Measurements from ENCODE around the gene ACSM3. TPM values are rescaled to one million over a fixed set of nuclear protein-coding genes. Genes with fewer than 3 reads are reported as not detected.

The ACSM3 gene
- total RNA-seq, 1 donor from 2014 or later: 0.94 TPM

DNA sequence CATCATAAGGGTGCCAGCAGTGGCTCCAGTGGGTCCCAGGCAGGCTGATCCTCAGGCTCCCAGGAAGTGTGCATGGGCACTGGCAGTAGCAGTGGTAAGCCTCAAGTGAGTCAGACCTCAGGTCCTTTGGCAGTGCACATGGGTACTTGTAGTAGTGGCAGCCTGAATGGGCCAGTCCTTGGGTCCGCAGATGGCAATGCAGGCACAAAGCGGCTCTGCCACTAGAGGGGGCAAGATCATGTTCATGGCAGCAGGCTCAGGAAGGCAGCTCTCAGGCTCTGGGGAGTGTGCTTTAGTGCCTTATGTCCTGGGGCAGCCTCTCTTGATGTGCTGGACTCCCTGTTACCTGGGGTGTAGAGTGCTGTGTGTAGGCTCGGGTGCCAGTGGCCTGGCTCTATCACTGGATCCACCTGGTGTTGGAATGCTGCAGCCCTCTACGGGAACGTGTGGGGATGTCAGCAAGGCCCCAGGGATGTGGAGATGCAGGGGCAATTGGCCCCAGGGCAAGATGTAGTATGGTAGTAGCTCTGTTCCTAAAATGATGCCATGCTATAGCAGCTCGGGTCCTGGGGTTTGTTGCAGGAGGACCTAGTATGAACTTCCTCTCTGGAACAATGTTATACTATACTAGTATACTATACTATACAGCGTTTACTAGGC, 11.0 kb downstream of the ACSM3 start:
- no peak for DNase-seq (ENCODE audit: extremely low spot score, unreplicated experiment)

DNA sequence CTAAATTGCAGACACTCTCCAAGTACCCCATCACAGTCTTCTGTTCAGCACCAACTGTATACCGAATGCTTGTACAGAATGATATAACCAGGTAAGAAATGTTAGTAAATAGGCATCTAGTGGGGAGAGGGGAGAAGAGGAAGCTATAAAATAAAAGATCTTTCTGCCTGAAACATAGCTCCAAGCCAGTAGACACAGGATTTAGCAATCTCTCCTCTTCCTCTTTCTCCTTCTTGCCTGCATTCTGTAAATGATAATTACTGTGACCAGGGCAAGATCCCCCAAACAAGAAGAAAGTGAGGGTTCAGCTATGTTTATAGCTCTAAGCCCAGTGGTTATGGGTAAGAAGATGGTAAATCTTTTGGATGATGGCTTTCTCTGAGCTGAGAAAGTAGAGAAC, 17.9 kb downstream of the ACSM3 start:
- Mint-ChIP-seq H3K27me3 (ENCODE audit: unreplicated experiment) (peaks cover 6% of the 10 kb centered on the region), H3K36me3 (ENCODE audit: unreplicated experiment) (no peaks in the 10 kb centered on the region), H3K9me3 (ENCODE audit: unreplicated experiment) (no peaks in the 10 kb centered on the region), H3K4me3 (ENCODE audit: unreplicated experiment) (no peak overlapping the region), H3K4me1 (ENCODE audit: unreplicated experiment) (no peaks in the 10 kb centered on the region), H3K27ac (ENCODE audit: unreplicated experiment) (no peak overlapping the region)
- TF ChIP-seq, protein P1, sequence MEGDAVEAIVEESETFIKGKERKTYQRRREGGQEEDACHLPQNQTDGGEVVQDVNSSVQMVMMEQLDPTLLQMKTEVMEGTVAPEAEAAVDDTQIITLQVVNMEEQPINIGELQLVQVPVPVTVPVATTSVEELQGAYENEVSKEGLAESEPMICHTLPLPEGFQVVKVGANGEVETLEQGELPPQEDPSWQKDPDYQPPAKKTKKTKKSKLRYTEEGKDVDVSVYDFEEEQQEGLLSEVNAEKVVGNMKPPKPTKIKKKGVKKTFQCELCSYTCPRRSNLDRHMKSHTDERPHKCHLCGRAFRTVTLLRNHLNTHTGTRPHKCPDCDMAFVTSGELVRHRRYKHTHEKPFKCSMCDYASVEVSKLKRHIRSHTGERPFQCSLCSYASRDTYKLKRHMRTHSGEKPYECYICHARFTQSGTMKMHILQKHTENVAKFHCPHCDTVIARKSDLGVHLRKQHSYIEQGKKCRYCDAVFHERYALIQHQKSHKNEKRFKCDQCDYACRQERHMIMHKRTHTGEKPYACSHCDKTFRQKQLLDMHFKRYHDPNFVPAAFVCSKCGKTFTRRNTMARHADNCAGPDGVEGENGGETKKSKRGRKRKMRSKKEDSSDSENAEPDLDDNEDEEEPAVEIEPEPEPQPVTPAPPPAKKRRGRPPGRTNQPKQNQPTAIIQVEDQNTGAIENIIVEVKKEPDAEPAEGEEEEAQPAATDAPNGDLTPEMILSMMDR (IDR thresholded peaks at IDR 0.05): no peak
- DNase-seq (ENCODE audit: extremely low spot score, unreplicated experiment): no peak

More for the DNA sequence above, 11.0 kb downstream of the ACSM3 start:
- no peaks in the 10 kb centered on the region for H3K9me3 Mint-ChIP-seq (ENCODE audit: unreplicated experiment)
- H3K36me3 Mint-ChIP-seq (ENCODE audit: unreplicated experiment): no peaks in the 10 kb centered on the region
- peaks cover 24% of the 10 kb centered on the region for H3K27me3 Mint-ChIP-seq (ENCODE audit: unreplicated experiment)
- no peaks in the 10 kb centered on the region for H3K4me1 Mint-ChIP-seq (ENCODE audit: unreplicated experiment)
- TF ChIP-seq, protein P1 (IDR thresholded peaks at IDR 0.05): peak; percentile 59
- H3K27ac Mint-ChIP-seq (ENCODE audit: unreplicated experiment): no peak overlapping the region
- H3K4me3 Mint-ChIP-seq (ENCODE audit: unreplicated experiment): no peak overlapping the region

DNA sequence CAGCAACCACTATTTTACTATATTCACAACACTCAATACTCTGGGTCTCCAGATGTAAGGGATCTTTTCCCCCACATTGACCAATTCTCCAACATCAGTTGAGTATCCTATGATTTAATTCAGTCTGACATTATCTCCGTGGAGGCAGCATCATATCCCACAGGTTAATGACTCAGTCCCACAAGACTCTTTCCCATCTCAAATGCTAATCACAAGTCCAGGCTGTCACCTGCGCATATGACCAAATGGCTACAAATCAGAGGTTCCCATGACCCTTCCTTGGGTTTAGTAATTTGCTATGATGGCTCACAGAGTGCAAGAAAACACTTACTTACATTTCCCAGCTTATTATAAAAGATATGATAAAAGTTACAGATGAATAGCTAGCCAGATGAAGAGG, 18.7 kb downstream of the ACSM3 start:
- no peak overlapping the region for H3K4me3 Mint-ChIP-seq (ENCODE audit: unreplicated experiment)
- TF ChIP-seq, protein P1 (IDR thresholded peaks at IDR 0.05): no peak
- H3K36me3 Mint-ChIP-seq (ENCODE audit: unreplicated experiment): no peaks in the 10 kb centered on the region
- no peaks in the 10 kb centered on the region for H3K4me1 Mint-ChIP-seq (ENCODE audit: unreplicated experiment)
- H3K9me3 Mint-ChIP-seq (ENCODE audit: unreplicated experiment): no peaks in the 10 kb centered on the region
- H3K27ac Mint-ChIP-seq (ENCODE audit: unreplicated experiment): no peak overlapping the region
- no peak for DNase-seq (ENCODE audit: extremely low spot score, unreplicated experiment)
- H3K27me3 Mint-ChIP-seq (ENCODE audit: unreplicated experiment): peaks cover 6% of the 10 kb centered on the region

DNA sequence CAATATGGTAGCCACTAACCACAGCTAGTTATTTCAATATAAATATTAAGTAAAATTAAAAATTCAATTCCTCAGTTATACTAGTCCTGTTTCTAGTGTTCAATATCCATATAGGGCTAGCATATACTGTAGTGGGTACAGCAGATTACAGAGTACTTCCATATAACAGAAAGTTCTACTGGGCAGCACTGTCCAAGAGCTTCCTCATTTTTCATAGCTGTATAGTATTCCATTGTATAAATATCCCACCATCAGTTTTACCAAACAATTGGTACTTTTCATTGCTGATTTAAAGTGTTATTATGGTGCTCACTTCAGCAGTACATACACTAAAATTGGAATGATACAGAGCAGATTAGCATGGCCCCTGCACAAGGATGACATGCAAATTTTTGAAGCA, 20.4 kb downstream of the ACSM3 start:
- DNase-seq (ENCODE audit: extremely low spot score, unreplicated experiment): no peak
- no peaks in the 10 kb centered on the region for H3K4me1 Mint-ChIP-seq (ENCODE audit: unreplicated experiment)

DNA sequence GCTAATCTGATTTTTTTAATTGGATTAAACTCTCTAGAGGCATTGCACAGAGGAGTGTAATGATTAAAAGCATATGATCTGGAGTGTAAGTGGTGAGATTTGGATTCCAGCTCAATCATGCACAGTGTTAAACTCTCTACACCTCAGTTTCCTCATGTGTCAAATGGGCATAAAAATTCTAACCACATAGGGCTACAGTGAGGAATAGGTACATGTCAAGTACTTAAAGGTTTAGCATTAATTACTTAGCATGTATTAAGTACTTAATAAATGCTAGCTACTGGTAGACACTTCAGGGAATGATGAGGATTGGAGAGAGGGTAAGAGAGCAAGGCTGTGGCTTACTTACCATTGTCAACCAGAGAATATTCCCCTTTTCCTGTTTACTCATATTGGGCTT, 25.3 kb downstream of the ACSM3 start:
- no peaks in the 10 kb centered on the region for H3K36me3 Mint-ChIP-seq (ENCODE audit: unreplicated experiment)
- H3K9me3 Mint-ChIP-seq (ENCODE audit: unreplicated experiment): no peaks in the 10 kb centered on the region
- no peak overlapping the region for H3K27ac Mint-ChIP-seq (ENCODE audit: unreplicated experiment)
- H3K4me3 Mint-ChIP-seq (ENCODE audit: unreplicated experiment): no peak overlapping the region
- H3K4me1 Mint-ChIP-seq (ENCODE audit: unreplicated experiment): no peaks in the 10 kb centered on the region
- TF ChIP-seq, protein P1 (IDR thresholded peaks at IDR 0.05): no peak
- DNase-seq (ENCODE audit: extremely low spot score, unreplicated experiment): no peak
- no peaks in the 10 kb centered on the region for H3K27me3 Mint-ChIP-seq (ENCODE audit: unreplicated experiment)

More for the DNA sequence above, 20.4 kb downstream of the ACSM3 start:
- peaks cover 6% of the 10 kb centered on the region for H3K27me3 Mint-ChIP-seq (ENCODE audit: unreplicated experiment)
- no peaks in the 10 kb centered on the region for H3K36me3 Mint-ChIP-seq (ENCODE audit: unreplicated experiment)
- TF ChIP-seq, protein P1 (IDR thresholded peaks at IDR 0.05): no peak
- H3K9me3 Mint-ChIP-seq (ENCODE audit: unreplicated experiment): no peaks in the 10 kb centered on the region
- H3K27ac Mint-ChIP-seq (ENCODE audit: unreplicated experiment): no peak overlapping the region
- H3K4me3 Mint-ChIP-seq (ENCODE audit: unreplicated experiment): no peak overlapping the region

Measured in osteocyte (in vitro differentiated cells).